RPMI7951 (cell line): ENCODE data around the gene STC2. TPM values are rescaled to one million over a fixed set of nuclear protein-coding genes. Genes with fewer than 3 reads are reported as not detected.

Experiments
- DNase-seq: peaks from one replicate; pipeline ENCODE4 v3.0.0-alpha.2; 2012; ENCODE audit warnings: low read depth
- total RNA-seq: library from RNA; depleted of rRNA; stranded (reverse); fragments of >200 nt; shearing (Covaris generic); gene quantifications from 2 replicates; pipeline ENCODE4 v1.2.3, GENCODE V29; 2014; rRNA removed

STC2 gene
- total RNA-seq, 1 experiment from 2014 or later: 46.1 TPM

DNA sequence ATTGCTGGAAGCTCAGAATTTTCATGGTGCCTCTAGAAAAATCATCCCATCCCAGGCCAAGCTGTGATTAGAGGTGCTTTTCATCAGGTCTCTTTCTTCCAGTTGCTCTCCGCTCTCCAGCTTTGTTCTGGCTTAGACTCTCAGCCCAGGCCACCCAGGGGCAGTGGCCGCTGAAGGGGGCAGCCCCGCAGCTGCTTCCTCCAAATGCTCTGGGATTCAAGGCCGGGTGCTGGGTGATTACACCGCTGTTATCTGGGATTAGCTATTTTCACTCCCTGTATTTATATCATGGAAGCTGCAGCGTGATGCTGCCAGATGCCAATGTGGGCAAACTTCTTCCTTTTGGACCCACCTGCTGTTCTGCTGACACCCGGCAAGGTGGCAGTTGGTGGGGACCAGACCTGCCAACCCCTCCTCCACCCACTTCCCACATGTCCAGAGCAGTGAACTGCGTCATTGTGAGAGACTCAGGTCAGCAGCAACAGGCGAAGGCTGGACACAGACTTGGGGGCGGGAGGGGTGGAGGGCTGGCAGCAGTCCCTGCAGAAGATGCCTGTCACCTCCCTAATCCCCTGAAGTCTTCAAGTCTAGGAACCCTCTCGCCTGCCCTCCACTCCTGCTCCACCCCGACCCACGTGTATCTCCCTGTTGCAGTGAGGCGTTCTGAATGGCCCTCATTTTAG lies 59.3 kb downstream of the STC2 start:
- DNase-seq: no peak

DNA sequence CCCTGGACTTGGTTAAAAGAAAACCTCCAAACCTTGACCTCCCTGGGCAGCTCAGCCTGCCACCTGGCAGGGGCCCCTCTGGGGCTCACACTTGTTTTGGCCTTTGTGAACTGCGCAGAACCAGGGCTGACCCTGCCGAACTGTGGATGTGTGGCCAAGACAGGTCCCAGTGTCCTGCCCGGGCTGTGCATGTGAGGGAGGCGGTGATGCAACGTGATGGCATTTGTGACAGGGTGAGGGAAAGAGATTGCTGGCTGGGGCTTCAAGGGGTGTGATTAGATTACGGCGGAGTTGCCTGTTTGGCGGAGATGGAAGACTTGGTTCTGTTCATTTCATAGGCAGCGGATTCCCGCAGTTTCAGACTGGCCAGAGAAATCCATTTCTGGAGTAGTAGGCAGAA lies 62.8 kb downstream of the STC2 start:
- no peak for DNase-seq

Other genes starting within 250 kb of the STC2 start
- 22.1 and 25.7 TPM in 2 replicates for gene BNIP1, start 183.9 kb downstream of the STC2 start, total RNA-seq
- gene NKX2-5, start 93.2 kb downstream of the STC2 start, total RNA-seq: not detected in 2 replicates